Measurements from ENCODE around the gene CLC.
"Not testable (repeated sequence)": the region's sequence is repeated elsewhere in the genome, so short reads cannot be mapped to it uniquely, and the experiment has no call there.

CLC gene

DNA sequence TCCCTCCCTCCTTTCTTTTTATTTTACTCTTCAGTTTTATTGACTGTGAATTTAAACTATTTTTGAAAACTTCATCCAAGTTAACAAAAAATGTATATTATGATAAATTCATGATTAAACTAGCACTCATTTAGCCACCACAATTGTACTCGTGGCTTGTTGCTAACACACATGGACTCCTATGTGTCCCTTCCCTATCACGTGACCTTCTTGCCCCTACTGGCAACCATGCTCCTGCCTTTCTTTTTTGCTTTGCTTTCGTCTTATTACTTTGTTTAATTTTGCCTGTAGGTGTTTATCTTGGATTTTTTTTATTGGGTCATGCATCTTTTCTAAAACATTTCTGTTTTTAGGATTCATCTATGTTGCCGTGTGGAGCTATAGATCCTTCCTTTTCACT lies 8.2 kb downstream of the CLC start:
- DNase-seq (ENCODE audit: low spot score) = no peak

DNA sequence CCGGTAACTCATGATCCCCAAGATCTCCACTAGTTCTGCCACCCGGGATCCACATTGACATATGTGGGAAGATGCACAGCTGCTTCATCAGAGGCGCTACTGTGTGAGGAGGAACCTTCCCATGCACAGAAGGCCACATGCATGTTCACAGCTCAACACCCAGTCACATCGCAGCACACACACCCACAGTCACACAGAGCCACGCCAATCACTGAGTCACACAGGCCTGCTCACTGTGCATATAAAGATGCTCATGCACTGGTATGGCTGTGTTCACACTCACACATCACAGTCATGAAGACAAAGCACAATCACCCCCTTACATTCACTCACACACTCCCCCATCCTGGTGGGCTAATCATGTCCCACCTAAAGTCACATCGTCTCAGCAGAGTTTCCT lies 9.8 kb downstream of the CLC start:
- no peak for DNase-seq (ENCODE audit: low spot score)

DNA sequence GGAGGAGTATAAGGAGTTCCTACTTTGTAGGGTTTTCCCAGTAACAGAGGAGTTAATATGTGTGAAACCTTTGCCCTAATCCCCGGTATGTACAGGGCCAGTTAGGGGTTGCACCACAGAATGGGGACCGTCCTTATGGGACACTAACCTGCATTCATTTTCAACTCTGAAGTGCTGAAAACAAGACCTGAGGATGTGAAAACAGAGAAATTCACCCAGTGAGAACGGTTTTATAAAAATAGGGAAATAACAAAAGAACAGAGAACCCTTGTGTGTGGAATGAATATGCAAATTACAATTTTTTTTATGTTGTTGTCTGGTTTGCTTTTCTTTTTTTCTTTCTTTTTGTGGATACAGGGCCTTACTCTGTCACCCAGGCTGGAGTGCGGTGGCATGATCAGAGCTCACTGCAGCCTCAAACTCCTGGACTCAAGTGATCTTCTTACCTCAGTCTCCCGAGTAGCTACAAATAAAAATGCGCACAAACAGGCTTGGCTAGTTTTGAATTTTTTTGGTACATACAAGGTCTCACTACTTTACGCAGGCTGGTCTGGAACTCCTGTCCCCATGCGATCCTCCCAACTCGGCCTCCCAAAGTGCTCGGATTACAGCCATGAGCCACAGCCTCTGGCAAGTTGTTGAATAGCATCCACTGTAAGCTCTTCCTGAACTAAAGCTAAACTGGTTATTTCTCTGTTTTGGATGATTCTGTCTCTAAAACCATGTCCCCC lies 10.6 kb downstream of the CLC start:
- no peak for DNase-seq (ENCODE audit: low spot score)

DNA sequence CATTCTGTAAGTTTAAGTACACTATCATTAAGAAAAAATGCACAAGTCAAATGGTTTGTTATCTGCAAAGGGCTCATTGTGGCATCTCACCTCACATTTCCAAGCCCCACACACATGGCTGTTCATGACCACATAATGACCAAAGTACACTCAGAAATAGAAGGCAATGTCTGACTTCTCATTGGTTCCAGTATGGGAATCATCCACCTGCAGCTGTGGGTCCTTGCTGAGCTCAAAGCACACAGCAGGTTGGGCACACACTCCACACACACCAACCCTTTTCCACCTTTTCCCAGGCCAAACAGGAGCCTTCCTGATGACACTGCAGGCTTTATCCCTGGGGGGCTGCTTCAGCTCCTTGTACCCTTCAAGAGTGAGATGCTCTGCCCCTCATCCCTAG lies 11.8 kb downstream of the CLC start:
- DNase-seq (ENCODE audit: low spot score) = no peak

DNA sequence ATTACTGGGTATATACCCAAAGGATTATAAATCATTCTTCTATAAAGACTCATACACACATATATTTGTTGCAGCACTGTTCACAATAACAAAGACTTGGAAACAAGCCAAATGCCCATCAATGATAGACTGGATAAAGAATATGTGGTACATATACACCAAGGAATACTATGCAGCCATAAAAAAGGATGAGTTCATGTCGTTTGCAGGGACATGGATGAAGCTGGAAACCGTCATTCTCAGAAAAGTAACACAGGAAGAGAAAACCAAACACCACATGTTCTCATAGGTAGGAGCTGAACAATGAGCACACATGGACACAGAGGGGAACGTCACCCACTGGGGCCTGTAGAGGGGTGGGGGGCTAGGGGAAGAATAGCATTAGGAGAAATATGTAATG lies 17.7 kb downstream of the CLC start:
- DNase-seq (ENCODE audit: low spot score) = not testable (repeated sequence)

DNA sequence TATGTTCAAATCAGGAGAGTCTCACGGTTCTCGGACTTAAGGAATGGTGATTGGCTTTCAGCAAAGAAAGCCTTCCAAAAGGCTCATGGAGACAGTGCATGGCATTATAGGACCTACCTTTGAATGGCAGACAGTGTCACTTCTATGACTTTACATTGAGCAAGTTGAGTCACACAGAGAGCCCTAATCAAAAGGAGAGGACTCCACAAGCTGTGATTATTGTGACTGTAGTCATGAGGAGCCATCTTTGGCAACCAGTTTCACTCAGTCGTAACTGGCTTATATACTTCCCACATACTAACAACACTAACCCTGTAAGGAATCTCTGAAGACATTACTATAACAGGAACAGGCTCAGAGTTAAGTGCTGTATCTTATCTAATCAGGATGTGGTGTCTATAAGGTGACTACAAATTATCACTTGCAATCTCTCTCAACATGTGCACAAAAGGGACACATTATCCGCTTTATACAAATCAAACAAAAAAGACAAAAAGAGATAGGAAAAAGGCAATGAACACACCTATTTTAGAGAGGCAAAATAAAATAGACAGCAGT lies 27.4 kb downstream of the CLC start:
- DNase-seq (ENCODE audit: low spot score) = no peak

DNA sequence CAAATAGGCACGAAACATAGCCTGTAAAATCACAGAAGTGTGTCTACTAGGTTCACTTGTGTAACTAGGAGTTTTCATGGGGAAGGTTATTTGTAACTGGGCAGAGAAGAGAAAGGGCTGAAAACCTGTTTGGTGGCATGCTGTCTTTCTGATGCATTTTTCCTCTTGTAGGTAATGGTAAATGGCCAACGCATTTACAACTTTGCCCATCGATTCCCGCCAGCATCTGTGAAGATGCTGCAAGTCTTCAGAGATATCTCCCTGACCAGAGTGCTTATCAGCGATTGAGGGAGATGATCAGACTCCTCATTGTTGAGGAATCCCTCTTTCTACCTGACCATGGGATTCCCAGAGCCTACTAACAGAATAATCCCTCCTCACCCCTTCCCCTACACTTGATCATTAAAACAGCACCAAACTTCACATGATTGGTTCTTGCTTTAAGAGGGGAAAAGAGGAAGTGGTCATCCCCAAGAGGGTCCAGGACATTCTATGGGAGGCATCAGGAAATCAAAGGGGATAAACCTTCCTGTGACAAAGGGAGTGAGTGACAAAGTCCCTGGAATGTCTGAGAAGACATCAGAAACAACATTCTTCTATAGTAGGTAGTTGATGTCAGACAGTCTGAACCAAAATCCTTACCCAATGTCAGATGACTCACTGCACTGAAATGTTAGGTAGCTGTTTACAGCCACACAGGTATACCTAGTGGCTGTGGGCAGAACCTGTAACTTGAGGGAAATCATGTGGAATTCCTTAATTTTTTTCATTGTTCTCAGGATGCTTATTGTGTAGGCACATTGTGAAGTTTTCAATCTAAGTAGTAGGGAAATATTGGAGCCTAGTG lies 28.6 kb downstream of the CLC start:
- no peak for DNase-seq (ENCODE audit: low spot score)

DNA sequence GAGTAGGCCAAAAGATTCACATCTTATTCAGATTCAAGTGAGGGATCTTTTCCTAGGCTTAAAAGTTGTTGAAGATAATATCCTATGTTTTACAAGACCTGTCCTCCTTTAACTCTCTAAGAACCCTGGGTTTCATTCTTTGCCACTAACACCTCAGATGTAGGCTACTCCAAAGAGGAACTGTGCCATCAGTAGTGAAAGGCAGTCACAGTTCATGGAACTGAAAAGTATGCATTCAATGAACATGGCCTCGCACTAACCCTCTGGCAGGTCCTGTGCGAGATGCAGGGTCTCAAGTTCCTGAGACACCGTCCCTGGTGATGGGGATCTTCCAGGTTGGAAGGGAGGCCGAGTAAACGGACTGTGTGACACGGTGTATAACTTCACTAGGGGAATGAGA lies 29.2 kb downstream of the CLC start:
- DNase-seq (ENCODE audit: low spot score) = no peak

DNA sequence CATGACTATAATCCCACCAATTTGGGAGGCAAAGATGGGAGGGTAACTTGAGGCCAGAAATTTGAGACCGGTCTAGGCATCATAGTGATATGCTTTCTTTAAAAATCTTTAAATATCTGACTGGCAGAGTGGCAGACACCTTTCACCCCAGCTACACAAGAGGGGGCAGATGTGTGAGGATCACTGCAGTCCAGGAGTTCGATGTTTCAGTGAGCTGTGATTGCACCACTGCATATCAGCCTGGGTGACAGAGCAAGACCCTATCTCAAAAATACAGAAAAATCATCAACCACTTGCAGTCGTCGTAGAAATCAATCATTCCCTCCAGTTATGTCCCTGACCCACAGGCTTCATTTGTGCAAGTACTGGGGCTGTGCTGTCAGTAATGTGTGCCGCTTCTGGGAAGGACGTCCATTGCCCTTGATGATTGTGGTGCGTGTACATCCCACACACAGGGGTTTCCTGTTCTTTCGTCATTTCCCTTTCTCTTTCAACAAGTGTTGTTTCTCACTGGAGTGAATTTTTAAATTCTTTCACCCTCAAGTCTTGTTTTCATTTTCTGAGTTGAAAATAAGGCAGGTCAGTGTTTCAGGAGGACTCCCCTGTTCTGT lies 32.1 kb downstream of the CLC start:
- no peak for DNase-seq (ENCODE audit: low spot score)

DNA sequence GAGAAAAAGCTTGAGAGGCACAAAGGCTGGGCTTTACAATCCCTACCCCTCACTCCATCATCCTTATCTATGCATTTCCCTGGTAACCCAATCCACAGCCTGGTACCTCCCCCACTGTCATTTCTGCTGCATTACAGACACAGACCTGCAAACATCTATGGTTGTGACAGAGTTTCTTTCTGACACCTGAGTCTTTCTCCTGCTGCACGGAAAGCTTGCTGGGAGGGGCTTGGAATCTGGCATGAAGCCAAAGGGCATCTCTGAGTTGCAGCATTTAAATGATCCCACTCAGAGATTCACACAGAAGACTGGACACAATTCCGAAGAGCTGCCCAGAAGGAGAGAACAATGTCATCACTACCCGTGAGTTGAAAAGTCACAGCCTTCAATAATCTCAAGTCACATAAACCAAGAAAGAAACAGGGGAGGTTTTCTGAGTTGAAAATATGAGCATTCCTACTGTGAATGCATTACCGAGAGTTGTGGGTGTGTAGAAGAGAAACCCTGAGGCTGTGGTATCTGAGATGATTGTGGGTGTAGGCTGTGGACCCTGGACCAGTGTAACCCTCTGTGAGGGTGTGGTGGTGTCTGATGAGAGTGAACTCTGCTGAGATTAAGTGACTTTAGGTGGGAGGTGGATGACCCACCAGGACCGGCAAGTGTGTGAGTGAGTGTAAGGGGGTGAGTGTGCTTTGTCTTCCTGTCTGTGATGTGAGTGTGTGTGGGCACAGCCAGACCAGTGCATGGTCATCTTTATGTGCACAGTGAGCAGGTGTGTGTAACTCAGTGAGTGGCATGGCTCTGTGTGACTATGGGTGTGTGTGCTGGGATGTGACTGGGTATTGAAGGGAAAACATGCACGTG lies 33.4 kb downstream of the CLC start, which contains the start of gene LGALS14:
Gene LGALS14, plus strand, starts transcription at position 301 of the 864 bp plus-strand sequence. Its CDS starts 48 bp downstream, at position 349.
- DNase-seq (ENCODE audit: low spot score) = no peak

DNA sequence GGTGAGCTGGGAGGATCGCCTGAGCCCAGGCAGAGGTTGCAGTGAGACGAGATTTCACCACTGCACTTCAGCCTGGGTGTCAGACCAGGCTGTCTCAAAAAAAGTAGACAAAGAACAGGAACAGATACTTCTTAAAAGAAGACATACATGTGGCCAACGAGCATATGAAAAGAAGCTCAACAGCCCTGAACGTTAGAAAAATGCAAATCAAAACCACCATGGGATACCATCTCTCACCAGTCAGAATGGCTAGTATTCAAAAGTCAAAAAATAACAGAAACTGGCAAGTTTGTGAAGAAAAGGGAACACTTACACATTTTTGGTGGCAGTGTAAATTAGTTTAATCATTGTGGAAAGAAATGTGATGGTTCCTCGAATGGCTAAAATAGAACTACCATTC lies 36.5 kb downstream of the CLC start:
- no peak for DNase-seq (ENCODE audit: low spot score)

DNA sequence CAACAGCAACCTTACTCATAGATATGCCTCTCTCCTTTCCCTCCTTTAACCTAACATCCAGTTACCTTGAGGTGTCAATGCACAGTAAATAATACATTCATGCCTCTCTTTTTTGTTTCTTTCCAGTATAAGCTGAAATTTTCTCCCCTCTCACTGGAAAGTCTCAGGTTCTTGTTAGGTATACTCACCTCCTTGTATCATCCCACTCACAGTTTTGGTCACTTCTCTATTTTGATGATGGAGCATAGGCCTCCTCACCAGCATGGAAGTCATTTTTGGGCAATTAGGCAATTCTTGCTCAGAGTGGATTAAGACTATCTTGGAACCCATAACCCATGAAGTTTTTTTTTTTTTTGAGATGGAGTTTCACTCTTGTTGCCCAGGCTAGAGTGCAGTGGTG lies 39.3 kb downstream of the CLC start:
- DNase-seq (ENCODE audit: low spot score) = no peak

DNA sequence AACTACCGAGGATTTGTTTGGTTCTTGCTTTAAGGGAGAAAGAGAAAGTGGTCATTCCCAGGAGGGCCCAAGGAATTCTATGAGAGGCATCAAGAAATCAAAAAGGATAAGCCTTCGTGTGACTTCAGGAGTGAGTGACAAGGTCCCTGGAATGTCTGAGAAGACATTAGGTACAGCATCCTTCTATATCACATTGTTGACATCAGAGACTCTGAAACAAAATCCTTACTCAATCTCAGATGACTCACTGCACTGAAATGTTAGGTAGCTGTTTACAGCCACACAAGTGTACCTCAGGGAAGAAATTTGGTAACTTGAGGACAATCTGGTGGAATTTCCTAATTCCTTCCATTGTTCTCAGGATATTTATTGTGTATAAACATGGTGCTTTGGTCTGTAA lies 41.4 kb downstream of the CLC start:
- no peak for DNase-seq (ENCODE audit: low spot score)

DNA sequence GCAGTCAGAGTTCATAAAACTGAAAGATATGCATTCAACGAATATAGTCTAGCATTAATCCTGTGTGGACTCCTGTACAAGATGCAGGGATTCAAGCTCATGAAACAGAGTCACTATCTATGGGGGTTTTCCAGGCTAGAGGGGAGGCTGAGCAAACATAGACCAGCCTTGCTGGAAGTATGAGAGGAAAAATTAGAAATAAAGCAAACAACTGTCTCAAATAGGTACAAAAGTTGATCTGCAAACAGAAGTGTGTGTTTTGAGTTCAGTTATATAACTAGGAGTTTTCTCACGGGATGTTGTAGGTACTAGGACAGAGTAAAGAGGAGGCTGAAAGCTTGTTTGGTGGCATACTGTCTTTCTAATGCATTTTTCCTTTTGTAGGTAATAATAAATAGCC lies 42.1 kb downstream of the CLC start:
- no peak for DNase-seq (ENCODE audit: low spot score)

DNA sequence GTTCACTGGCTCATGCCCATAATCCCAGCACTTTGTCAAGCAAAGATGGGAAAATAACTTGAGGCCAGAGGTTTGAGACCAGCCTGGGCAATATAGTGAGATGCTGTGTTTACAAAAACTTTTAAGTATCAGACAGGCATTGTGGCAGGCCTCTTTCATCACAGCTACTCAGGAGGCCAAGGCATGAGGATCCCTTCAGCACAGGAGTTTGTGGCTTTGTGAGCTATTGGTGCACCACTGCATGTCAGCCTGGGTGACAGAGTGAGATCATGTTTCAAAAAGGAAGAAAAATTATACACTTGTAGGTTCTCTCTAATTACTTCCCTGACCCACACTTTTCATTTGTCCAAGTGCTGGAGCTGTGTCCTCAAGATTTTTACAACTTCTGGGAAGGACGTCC lies 45.0 kb downstream of the CLC start:
- DNase-seq (ENCODE audit: low spot score) = no peak

DNA sequence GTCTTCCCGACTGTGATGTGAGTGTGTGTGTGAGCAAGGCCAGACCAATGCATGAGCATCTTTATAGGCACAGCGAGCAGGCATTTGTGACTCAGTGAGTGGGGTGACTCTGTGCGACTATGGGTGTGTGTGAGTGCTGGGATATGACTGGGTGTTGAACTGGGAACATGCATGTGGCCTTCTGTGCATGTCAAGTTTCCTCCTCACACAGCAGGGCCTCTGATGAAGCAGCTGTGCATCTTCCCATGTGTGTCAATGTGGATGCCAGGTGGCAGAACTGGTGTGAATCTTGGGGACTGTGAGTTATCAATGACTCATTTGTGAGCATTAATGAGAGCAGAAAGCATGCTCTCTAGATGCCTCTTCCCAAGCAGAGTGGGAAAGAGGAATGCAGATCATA lies 45.7 kb downstream of the CLC start:
- DNase-seq (ENCODE audit: low spot score) = no peak

DNA sequence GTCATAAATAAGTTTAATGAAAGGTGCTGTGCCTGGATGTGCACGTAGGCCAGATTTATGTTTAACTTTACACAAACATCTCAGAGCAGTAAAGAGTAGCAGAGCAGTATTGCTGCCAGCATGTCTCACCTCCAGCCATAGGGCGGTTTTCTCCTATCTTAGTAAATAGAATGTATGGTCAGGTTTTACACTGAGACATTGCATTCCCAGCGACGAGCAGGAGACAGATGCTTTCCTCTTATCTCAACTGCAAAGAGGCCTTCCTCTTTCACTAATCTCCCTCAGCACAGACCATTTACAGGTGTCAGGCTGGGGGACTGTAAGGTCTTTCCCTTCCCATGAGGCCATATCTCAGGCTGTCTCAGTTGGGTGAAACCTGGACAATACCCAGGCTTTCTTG lies 49.2 kb downstream of the CLC start:
- not testable (repeated sequence) for DNase-seq (ENCODE audit: low spot score)

DNA sequence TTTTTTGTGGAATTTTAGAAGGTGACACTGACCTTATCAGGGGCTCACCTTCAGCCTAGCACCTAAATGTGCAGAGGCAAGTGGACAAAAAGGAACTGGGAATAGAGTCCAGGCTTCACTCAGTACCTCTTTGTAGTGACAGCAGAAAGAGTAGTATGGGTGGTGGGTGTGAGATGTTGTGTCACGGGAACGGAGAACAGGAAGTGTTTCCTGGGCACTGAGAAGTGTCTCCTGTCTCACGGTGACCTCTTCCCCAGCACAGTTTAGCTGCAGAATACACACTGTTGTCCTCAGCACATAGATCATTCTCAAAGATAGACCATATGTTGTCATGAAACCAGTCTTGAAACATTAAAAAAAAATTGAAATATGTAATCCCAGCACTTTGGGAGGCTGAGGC lies 51.1 kb downstream of the CLC start:
- DNase-seq (ENCODE audit: low spot score) = no peak

DNA sequence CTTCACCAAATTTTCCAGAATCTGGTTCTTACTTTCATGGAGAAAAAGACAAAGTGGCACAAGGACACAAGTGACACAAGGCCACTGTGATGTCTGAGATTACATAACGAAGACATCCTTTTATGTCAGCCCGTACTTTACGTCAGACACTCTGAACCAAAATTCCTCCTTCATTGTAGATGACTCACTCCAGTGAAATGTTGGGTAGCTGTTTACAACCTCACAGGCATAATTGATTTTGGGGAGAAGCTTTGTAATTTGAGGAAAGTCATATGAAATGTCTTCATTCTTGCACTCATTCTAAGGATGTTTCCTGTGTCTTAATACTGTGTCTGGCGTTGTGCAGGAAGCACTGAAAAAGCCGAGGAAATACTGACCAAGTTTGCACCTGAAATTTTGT lies 53.6 kb downstream of the CLC start:
- no peak for DNase-seq (ENCODE audit: low spot score)

DNA sequence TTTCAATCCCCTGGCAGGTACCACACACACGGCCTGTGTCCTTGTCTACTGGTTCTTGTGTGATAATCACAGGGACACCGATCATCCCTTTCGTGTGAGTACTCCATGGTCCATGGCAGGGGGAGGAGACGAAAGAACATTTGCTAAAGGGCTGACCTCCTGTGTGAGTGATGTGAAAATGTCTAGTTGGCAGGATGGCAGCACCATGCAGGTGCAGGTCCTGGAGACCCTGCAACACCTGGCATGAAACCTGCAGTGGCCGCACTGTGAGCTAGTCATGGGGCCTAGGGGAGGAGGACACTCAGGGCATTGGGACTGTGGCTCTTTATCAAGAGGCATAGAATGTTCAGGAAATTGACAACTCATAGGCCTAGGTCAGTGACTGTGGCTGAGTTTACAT lies 56.4 kb downstream of the CLC start:
- no peak for DNase-seq (ENCODE audit: low spot score)

Measured in HuH-7 (cell line).